ENCODE data around the gene FFAR1.

The FFAR1 gene

GRCh38 chr19:35362261-35363000, 14.7 kb downstream of the FFAR1 start:
- no peak overlapping the region for H3K27ac ChIP-seq
- TF ChIP-seq CTCF (IDR thresholded peaks at IDR 0.05), result no peak
- no peak for TF ChIP-seq ZFX (IDR thresholded peaks at IDR 0.05; ENCODE audit: borderline replicate concordance)

- TF ChIP-seq CTCF (IDR thresholded peaks at IDR 0.05) (no peak), ZFX (IDR thresholded peaks at IDR 0.05; ENCODE audit: borderline replicate concordance) (no peak)
- H3K27ac ChIP-seq, result no peak overlapping the region
Measured at GRCh38 chr19:35363001-35363590, 15.4 kb downstream of the FFAR1 start.

- TF ChIP-seq ZFX (IDR thresholded peaks at IDR 0.05; ENCODE audit: borderline replicate concordance) (no peak), CTCF (IDR thresholded peaks at IDR 0.05) (no peak)
Measured at GRCh38 chr19:35363711-35364425, 16.2 kb downstream of the FFAR1 start.

GRCh38 chr19:35365303-35365702, 17.6 kb downstream of the FFAR1 start:
- TF ChIP-seq ZFX (IDR thresholded peaks at IDR 0.05; ENCODE audit: borderline replicate concordance), result no peak
- no peak for TF ChIP-seq CTCF (IDR thresholded peaks at IDR 0.05)
- no peak overlapping the region for H3K27ac ChIP-seq

More at GRCh38 chr19:35363711-35364425, 16.2 kb downstream of the FFAR1 start:
- no peak overlapping the region for H3K27ac ChIP-seq

GRCh38 chr19:35368378-35368777, 20.7 kb downstream of the FFAR1 start:
- H3K27ac ChIP-seq, result no peak overlapping the region
- TF ChIP-seq ZFX (IDR thresholded peaks at IDR 0.05; ENCODE audit: borderline replicate concordance) (no peak), CTCF (IDR thresholded peaks at IDR 0.05) (no peak)

- no peak for TF ChIP-seq ZFX (IDR thresholded peaks at IDR 0.05; ENCODE audit: borderline replicate concordance)
- no peak for TF ChIP-seq CTCF (IDR thresholded peaks at IDR 0.05)
- no peak overlapping the region for H3K27ac ChIP-seq
Measured at GRCh38 chr19:35369522-35369921, 21.8 kb downstream of the FFAR1 start.

- TF ChIP-seq ZFX (IDR thresholded peaks at IDR 0.05; ENCODE audit: borderline replicate concordance) (no peak), CTCF (IDR thresholded peaks at IDR 0.05) (no peak)
Measured at GRCh38 chr19:35370722-35371121, 23.0 kb downstream of the FFAR1 start, which contains the start of gene GPR42. Gene GPR42 (plus strand): TSS chr19:35371068. CDS start chr19:35371360, 292 bp downstream.

More at GRCh38 chr19:35370722-35371121, 23.0 kb downstream of the FFAR1 start, which contains the start of gene GPR42:
- H3K27ac ChIP-seq, result no peak within 1 kb of the TSS

All from 22Rv1 (cell line).